IPS-20b (cell line): Measurements from ENCODE around the gene TSC22D3.
"Not testable (repeated sequence)": the region's sequence is repeated elsewhere in the genome, so short reads cannot be mapped to it uniquely, and the experiment has no call there.

Experiments used
- H3K27ac ChIP-seq: one replicate; pipeline ENCODE4 v1.5.1; 2013; ENCODE audit warnings: low read length
- H3K27me3 ChIP-seq: 2 replicates; pipeline ENCODE4 v1.6.1; 2013; ENCODE audit warnings: mild to moderate bottlenecking, low read length, inconsistent platforms; ENCODE audit not compliant: insufficient read depth
- H3K36me3 ChIP-seq: 2 replicates; pipeline ENCODE4 v1.6.1; 2013; ENCODE audit warnings: low read depth, mild to moderate bottlenecking, inconsistent platforms, low read length, moderate library complexity; ENCODE audit not compliant: insufficient read depth
- H3K4me1 ChIP-seq: 2 replicates; pipeline ENCODE4 v1.6.1; 2013; ENCODE audit warnings: mild to moderate bottlenecking, control low read depth, inconsistent platforms, low read length, moderate library complexity; ENCODE audit not compliant: insufficient read depth
- H3K4me3 ChIP-seq: 2 replicates; pipeline ENCODE4 v1.5.1; 2013; ENCODE audit warnings: mild to moderate bottlenecking, low read length, inconsistent platforms
- H3K9ac ChIP-seq: 2 replicates; pipeline ENCODE4 v1.6.1; 2013; ENCODE audit warnings: low read depth, mild to moderate bottlenecking, inconsistent platforms, low read length, moderate library complexity
- H3K9me3 ChIP-seq: 2 replicates; pipeline ENCODE4 v1.6.1; 2013; ENCODE audit warnings: mild to moderate bottlenecking, low read depth, low read length, inconsistent platforms; ENCODE audit not compliant: insufficient read depth

TSC22D3 gene

GRCh38 chrX:107775734-107776511 is at the start of gene TSC22D3:
TSS of gene TSC22D3 (minus strand) at chrX:107775787. CDS start at chrX:107775419, 368 bp downstream.
- Histone ChIP-seq H3K9me3 (no peaks in the 10 kb centered on the region), H3K4me3 (peak within 1 kb of the TSS; percentile 61), H3K9ac (no peak within 1 kb of the TSS), H3K36me3 (no peaks in the 10 kb centered on the region), H3K4me1 (peaks cover 6% of the 10 kb centered on the region; the same call in 1 of the 2 replicates), H3K27ac (no peak within 1 kb of the TSS), H3K27me3 (peaks cover 39% of the 10 kb centered on the region)

GRCh38 chrX:107823456-107823855 is 47.9 kb upstream of the TSC22D3 start:
- Histone ChIP-seq H3K4me3 (no peak overlapping the region), H3K4me1 (no peaks in the 10 kb centered on the region), H3K27me3 (peaks cover 40% of the 10 kb centered on the region), H3K36me3 (no peaks in the 10 kb centered on the region), H3K9ac (no peak overlapping the region), H3K27ac (no peak overlapping the region), H3K9me3 (0 out of 2 replicates have a peak, but pooled peaks cover 11% of the 10 kb centered on the region)

- Histone ChIP-seq H3K27me3 (peaks cover 37% of the 10 kb centered on the region), H3K9ac (no peak overlapping the region), H3K9me3 (peaks cover 11% of the 10 kb centered on the region; the same call in 1 of the 2 replicates), H3K27ac (no peak overlapping the region), H3K4me1 (no peaks in the 10 kb centered on the region), H3K36me3 (no peaks in the 10 kb centered on the region), H3K4me3 (no peak overlapping the region)
Observed at GRCh38 chrX:107823042-107823441, 47.5 kb upstream of the TSC22D3 start.

GRCh38 chrX:107818900-107819521 is 43.4 kb upstream of the TSC22D3 start:
- peaks cover 11% of the 10 kb centered on the region for H3K9me3 ChIP-seq
- H3K27ac ChIP-seq, result no peak overlapping the region
- H3K36me3 ChIP-seq, result no peaks in the 10 kb centered on the region
- H3K4me1 ChIP-seq, result no peaks in the 10 kb centered on the region
- H3K9ac ChIP-seq, result no peak overlapping the region
- H3K27me3 ChIP-seq, result peaks cover under 1% of the 10 kb centered on the region
- H3K4me3 ChIP-seq, result no peak overlapping the region

GRCh38 chrX:107810053-107810452 is 34.5 kb upstream of the TSC22D3 start:
- H3K36me3 ChIP-seq, H3K9me3 ChIP-seq, H3K4me3 ChIP-seq, H3K9ac ChIP-seq, H3K27me3 ChIP-seq, H3K4me1 ChIP-seq, H3K27ac ChIP-seq: not testable (repeated sequence)

GRCh38 chrX:107805179-107805578 is 29.6 kb upstream of the TSC22D3 start:
- Histone ChIP-seq H3K36me3 (no peaks in the 10 kb centered on the region), H3K9me3 (no peaks in the 10 kb centered on the region), H3K27me3 (no peaks in the 10 kb centered on the region), H3K9ac (no peak overlapping the region), H3K4me3 (no peak overlapping the region), H3K4me1 (no peaks in the 10 kb centered on the region), H3K27ac (no peak overlapping the region)

GRCh38 chrX:107804427-107804826 is 28.8 kb upstream of the TSC22D3 start:
- H3K27me3 ChIP-seq, result no peaks in the 10 kb centered on the region
- no peak overlapping the region for H3K4me3 ChIP-seq
- no peaks in the 10 kb centered on the region for H3K9me3 ChIP-seq
- no peaks in the 10 kb centered on the region for H3K36me3 ChIP-seq
- no peak overlapping the region for H3K27ac ChIP-seq
- no peak overlapping the region for H3K9ac ChIP-seq
- H3K4me1 ChIP-seq, result no peaks in the 10 kb centered on the region

GRCh38 chrX:107787827-107788226 is 12.2 kb upstream of the TSC22D3 start:
- Histone ChIP-seq H3K4me1 (no peaks in the 10 kb centered on the region), H3K36me3 (no peaks in the 10 kb centered on the region), H3K4me3 (no peak overlapping the region), H3K27me3 (no peaks in the 10 kb centered on the region), H3K9me3 (no peaks in the 10 kb centered on the region), H3K27ac (no peak overlapping the region), H3K9ac (no peak overlapping the region)

- no peak overlapping the region for H3K27ac ChIP-seq
- no peaks in the 10 kb centered on the region for H3K9me3 ChIP-seq
- H3K36me3 ChIP-seq, result no peaks in the 10 kb centered on the region
- no peaks in the 10 kb centered on the region for H3K4me1 ChIP-seq
- H3K27me3 ChIP-seq, result peaks cover 16% of the 10 kb centered on the region
- H3K4me3 ChIP-seq, result no peak overlapping the region
- no peak overlapping the region for H3K9ac ChIP-seq
Observed at GRCh38 chrX:107780525-107780924, 4.9 kb upstream of the TSC22D3 start.

- no peaks in the 10 kb centered on the region for H3K36me3 ChIP-seq
- no peak within 1 kb of the TSS for H3K9ac ChIP-seq
- H3K27me3 ChIP-seq, result peaks cover 39% of the 10 kb centered on the region
- H3K4me1 ChIP-seq, result peaks cover 6% of the 10 kb centered on the region; the same call in 1 of the 2 replicates
- no peaks in the 10 kb centered on the region for H3K9me3 ChIP-seq
- no peak within 1 kb of the TSS for H3K27ac ChIP-seq
- peak within 1 kb of the TSS; percentile 61; the same call in 1 of the 2 replicates for H3K4me3 ChIP-seq
Observed at GRCh38 chrX:107777536-107777832, 1.9 kb upstream of the TSC22D3 start, which contains the start of gene NCBP2L. TSS of gene NCBP2L (plus strand) at chrX:107777733. CDS start at chrX:107794221, 16,488 bp downstream.

- no peaks in the 10 kb centered on the region for H3K9me3 ChIP-seq
- no peaks in the 10 kb centered on the region for H3K36me3 ChIP-seq
- H3K4me3 ChIP-seq, result peak overlapping the region; percentile 61
- H3K9ac ChIP-seq, result no peak overlapping the region
- H3K27me3 ChIP-seq, result peaks cover 39% of the 10 kb centered on the region
- H3K27ac ChIP-seq, result no peak overlapping the region
- H3K4me1 ChIP-seq, result peaks cover 6% of the 10 kb centered on the region; the same call in 1 of the 2 replicates
Observed at GRCh38 chrX:107776649-107777535, 1.3 kb upstream of the TSC22D3 start.
